Esophagus muscularis mucosa (tissue), 4 donors: ENCODE data around the gene SIK2.
A peak's percentile ranks its signal among the peaks of the same experiment; 100 is the strongest.

Experiments
- CTCF ChIP-seq, 3 experiments: fragments of 200-600 bp in 2 of 3; fragments of 450-650 bp in 1 of 3; sonication (generic) in 2 of 3; IDR thresholded peaks; one replicate each; pipeline ENCODE4 v1.5.1; 2017 to 2019; ENCODE audit warnings: antibody characterized with exemption in 3 of 3, mild to moderate bottlenecking in 2 of 3, moderate library complexity in 1 of 3
- EP300 ChIP-seq: sonication (generic); formaldehyde crosslinking; IDR thresholded peaks from one replicate; pipeline ENCODE4 v1.6.1; 2017; ENCODE audit warnings: antibody characterized with exemption
- POLR2A ChIP-seq: fragments of 450-650 bp; IDR thresholded peaks from one replicate; pipeline ENCODE4 v1.6.1; 2017; ENCODE audit warnings: antibody characterized with exemption, moderate library complexity, mild to moderate bottlenecking, low read depth

- TF ChIP-seq CTCF (IDR thresholded peaks at IDR 0.05), result peak; percentile 47 to 58 (median 54)
- TF ChIP-seq POLR2A, result no peak
- TF ChIP-seq EP300, result no peak
Measured at GRCh38 chr11:111604392-111605009, 2.3 kb downstream of the SIK2 start.
